Measurements from ENCODE around the gene NSMF. TPM values are rescaled to one million over a fixed set of nuclear protein-coding genes. Genes with fewer than 3 reads are reported as not detected.
"Not testable (repeated sequence)": the region's sequence is repeated elsewhere in the genome, so short reads cannot be mapped to it uniquely, and the experiment has no call there.

NSMF gene
- total and polyA plus RNA-seq, 4 donors = 13.8 to 39.8 (median 30.1) TPM

DNA sequence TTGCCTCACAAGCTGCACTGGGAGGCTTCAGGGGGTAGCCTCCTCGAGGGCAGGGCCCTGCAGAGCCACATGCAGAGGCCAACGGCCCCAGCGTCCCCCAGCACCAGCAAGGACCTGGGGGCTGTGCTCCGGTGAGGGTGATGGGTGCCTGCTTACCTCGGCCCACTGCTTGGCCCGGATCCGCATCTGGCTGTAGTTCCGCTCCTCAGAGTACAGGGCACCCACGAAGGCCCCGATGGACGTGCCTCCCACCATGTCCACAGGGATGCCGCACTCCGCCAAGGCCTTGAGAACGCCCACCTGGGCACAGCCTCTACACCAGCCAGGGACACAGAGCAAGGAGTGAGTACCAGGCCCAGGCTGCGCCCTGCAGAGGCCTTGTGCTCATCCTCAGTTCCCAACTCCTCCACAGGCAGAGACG, 8.0 kb upstream of the NSMF start:
- Histone ChIP-seq H3K9me3 (ENCODE audit: control insufficient read depth in 4 of 4, insufficient read depth in 3 of 4, low read length in 3 of 4) (no peaks in the 10 kb centered on the region), H3K36me3 (ENCODE audit: control insufficient read depth in 4 of 4, insufficient read depth in 4 of 4, low read length in 4 of 4) (peaks cover 0 to 2% (median 0%) of the 10 kb centered on the region in 4 donors), H3K4me1 (ENCODE audit: control insufficient read depth in 5 of 5, insufficient read depth in 5 of 5, low read length in 5 of 5) (no peaks in the 10 kb centered on the region), H3K27ac (ENCODE audit: low read depth in 1 of 2, low read length in 1 of 2) (no peak overlapping the region), H3K27me3 (ENCODE audit: control insufficient read depth in 3 of 3, insufficient read depth in 3 of 3, low read length in 2 of 3) (no peaks in the 10 kb centered on the region), H3K4me3 (no peak overlapping the region), H3K9ac (ENCODE audit: insufficient read depth in 1 of 2, low read length in 2 of 2) (no peak overlapping the region)
- no peak for DNase-seq
- WGBS, 2 donors = 91 to 92% methylated on average over 16 of the region's 16 CpGs
- no peak for ATAC-seq (ENCODE audit: insufficient read depth, low FRiP score)
- TF ChIP-seq, protein P1, sequence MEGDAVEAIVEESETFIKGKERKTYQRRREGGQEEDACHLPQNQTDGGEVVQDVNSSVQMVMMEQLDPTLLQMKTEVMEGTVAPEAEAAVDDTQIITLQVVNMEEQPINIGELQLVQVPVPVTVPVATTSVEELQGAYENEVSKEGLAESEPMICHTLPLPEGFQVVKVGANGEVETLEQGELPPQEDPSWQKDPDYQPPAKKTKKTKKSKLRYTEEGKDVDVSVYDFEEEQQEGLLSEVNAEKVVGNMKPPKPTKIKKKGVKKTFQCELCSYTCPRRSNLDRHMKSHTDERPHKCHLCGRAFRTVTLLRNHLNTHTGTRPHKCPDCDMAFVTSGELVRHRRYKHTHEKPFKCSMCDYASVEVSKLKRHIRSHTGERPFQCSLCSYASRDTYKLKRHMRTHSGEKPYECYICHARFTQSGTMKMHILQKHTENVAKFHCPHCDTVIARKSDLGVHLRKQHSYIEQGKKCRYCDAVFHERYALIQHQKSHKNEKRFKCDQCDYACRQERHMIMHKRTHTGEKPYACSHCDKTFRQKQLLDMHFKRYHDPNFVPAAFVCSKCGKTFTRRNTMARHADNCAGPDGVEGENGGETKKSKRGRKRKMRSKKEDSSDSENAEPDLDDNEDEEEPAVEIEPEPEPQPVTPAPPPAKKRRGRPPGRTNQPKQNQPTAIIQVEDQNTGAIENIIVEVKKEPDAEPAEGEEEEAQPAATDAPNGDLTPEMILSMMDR (IDR thresholded peaks at IDR 0.05; ENCODE audit: control extremely low read depth, extremely low read depth) = no peak

DNA sequence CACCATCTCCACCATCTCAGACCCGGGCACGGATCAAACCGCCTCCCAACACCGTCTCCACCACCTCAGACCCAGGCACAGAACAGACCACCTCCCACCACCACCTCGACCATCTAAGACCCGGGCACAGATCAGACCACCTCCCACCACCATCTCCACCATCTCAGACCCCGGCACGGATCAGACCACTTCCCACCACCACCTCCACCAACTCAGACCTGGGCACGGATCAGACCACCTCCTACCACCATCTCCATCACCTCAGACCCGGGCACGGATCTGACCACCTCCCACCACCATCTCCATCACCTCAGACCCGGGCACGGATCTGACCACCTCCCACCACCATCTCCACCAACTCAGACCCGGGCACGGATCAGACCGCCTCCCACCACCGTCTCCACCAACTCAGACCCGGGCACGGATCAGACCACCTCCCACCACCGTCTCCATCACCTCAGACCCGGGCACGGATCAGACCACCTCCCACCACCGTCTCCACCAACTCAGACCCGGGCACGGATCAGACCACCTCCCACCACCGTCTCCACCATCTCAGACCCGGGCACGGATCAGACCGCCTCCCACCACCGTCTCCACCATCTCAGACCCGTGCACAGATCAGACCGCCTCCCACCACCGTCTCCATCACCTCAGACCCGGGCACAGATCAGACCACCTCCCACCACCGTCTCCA, 7.4 kb upstream of the NSMF start:
- H3K27ac ChIP-seq (ENCODE audit: low read depth in 1 of 2, low read length in 1 of 2); H3K9ac ChIP-seq (ENCODE audit: insufficient read depth in 1 of 2, low read length in 2 of 2); ATAC-seq (ENCODE audit: insufficient read depth, low FRiP score); H3K36me3 ChIP-seq (ENCODE audit: control insufficient read depth in 4 of 4, insufficient read depth in 4 of 4, low read length in 4 of 4); H3K4me1 ChIP-seq (ENCODE audit: control insufficient read depth in 5 of 5, insufficient read depth in 5 of 5, low read length in 5 of 5); DNase-seq; H3K9me3 ChIP-seq (ENCODE audit: control insufficient read depth in 4 of 4, insufficient read depth in 3 of 4, low read length in 3 of 4); H3K27me3 ChIP-seq (ENCODE audit: control insufficient read depth in 3 of 3, insufficient read depth in 3 of 3, low read length in 2 of 3); H3K4me3 ChIP-seq: not testable (repeated sequence)
- 94 to 96% methylated on average over 35 of the region's 35 CpGs for WGBS, 2 donors

DNA sequence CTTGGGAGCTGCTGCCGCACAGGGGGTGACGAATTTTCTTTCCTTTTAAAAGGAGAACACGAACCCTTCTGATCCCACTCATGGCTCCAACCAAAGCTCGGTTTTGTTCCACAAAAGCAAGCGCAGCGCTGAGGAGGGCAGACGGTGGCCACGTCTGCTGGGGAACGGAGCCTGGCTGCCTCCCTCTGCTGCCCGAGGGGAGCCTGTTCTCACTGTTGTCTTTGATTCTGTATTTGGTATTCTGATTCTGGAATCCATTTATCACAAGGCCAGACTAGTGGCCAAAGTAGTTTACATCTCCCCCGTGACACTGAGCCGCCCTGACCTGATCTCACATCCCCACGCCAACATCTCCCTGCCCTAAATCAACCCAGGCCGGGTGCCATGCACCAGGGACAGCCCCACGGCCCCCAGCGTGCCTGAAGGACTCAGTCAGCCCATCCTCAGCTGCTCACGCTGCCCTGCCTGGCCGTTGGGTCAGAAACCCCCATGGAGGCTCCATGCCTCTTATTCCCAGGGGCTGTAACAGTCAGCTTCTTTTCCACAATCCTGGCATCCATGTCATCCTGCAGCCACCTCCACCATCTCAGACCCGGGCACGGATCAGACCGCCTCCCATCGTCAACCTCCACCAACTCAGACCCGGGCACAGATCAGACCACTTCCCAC, 6.7 kb upstream of the NSMF start:
- H3K9me3 ChIP-seq (ENCODE audit: control insufficient read depth in 4 of 4, insufficient read depth in 3 of 4, low read length in 3 of 4) = no peaks in the 10 kb centered on the region

More for the DNA sequence above, 6.7 kb upstream of the NSMF start:
- WGBS, 2 donors = 91 to 94% methylated on average over 23 of the region's 23 CpGs
- TF ChIP-seq, protein P1 (IDR thresholded peaks at IDR 0.05; ENCODE audit: control extremely low read depth, extremely low read depth) = no peak
- Histone ChIP-seq H3K27me3 (ENCODE audit: control insufficient read depth in 3 of 3, insufficient read depth in 3 of 3, low read length in 2 of 3) (no peaks in the 10 kb centered on the region), H3K4me3 (no peak overlapping the region), H3K4me1 (ENCODE audit: control insufficient read depth in 5 of 5, insufficient read depth in 5 of 5, low read length in 5 of 5) (no peaks in the 10 kb centered on the region), H3K9ac (ENCODE audit: insufficient read depth in 1 of 2, low read length in 2 of 2) (no peak overlapping the region), H3K36me3 (ENCODE audit: control insufficient read depth in 4 of 4, insufficient read depth in 4 of 4, low read length in 4 of 4) (peaks cover 0 to 3% (median 0%) of the 10 kb centered on the region in 4 donors), H3K27ac (ENCODE audit: low read depth in 1 of 2, low read length in 1 of 2) (no peak overlapping the region)
- ATAC-seq (ENCODE audit: insufficient read depth, low FRiP score) = no peak
- no peak for DNase-seq

Data from lung (tissue), 12 donors.